Spinal cord (tissue), 10 donors: ENCODE results near the gene NUCB1. TPM values are rescaled to one million over a fixed set of nuclear protein-coding genes. Genes with fewer than 3 reads are reported as not detected.
A peak's percentile ranks its signal among the peaks of the same experiment; 100 is the strongest.
"Not testable (repeated sequence)": the region's sequence is repeated elsewhere in the genome, so short reads cannot be mapped to it uniquely, and the experiment has no call there.

Experiments used
- DNase-seq, 6 donors: peaks; one replicate each; pipeline versions ENCODE4 v3.0.0 to v3.0.0-alpha.2; 2013 to 2015; ENCODE audit warnings: low spot score in 6 of 6, low read depth in 4 of 6
- H3K27ac ChIP-seq: one replicate; pipeline ENCODE4 v1.5.1; 2013; ENCODE audit warnings: low read depth, low read length, control low read depth
- H3K27me3 ChIP-seq: one replicate; pipeline ENCODE4 v1.6.1; 2013; ENCODE audit warnings: low read length; ENCODE audit not compliant: control insufficient read depth, insufficient read depth
- H3K36me3 ChIP-seq: one replicate; pipeline ENCODE4 v1.6.1; 2013; ENCODE audit warnings: low read length; ENCODE audit not compliant: control insufficient read depth, insufficient read depth
- H3K4me1 ChIP-seq: one replicate; pipeline ENCODE4 v1.6.1; 2013; ENCODE audit warnings: low read length; ENCODE audit not compliant: control insufficient read depth, insufficient read depth
- H3K4me3 ChIP-seq: one replicate; pipeline ENCODE4 v1.5.1; 2013; ENCODE audit warnings: low read depth, low read length, control low read depth
- H3K9me3 ChIP-seq: one replicate; pipeline ENCODE4 v1.6.1; 2013; ENCODE audit warnings: low read length; ENCODE audit not compliant: control insufficient read depth, insufficient read depth
- WGBS: methylation state at CpG from one replicate; pipeline ENCODE4 v1.1.5; 2013; ENCODE audit warnings: missing lambda C conversion rate; ENCODE audit not compliant: insufficient coverage; 5-methylcytosine and 5-hydroxymethylcytosine counted together
- polyA plus RNA-seq, 2 donors: library from polyadenylated mRNA; unstranded; fragments of 120-200 nt; gene quantifications; one replicate each; pipeline ENCODE4 v1.2.1, GENCODE V29; 2013; ENCODE audit not compliant: insufficient read length in 2 of 2
- total RNA-seq, 2 donors: library from RNA; depleted of rRNA in 1 of 2; stranded (reverse); fragments of 120-200 nt in 1 of 2; fragments of >200 nt in 1 of 2; gene quantifications; one replicate each; pipeline versions ENCODE4 v1.2.3 to v1.2.4, GENCODE V29; 2013 to 2014
- donor health status: healthy.

NUCB1 gene
- total and polyA plus RNA-seq, 4 donors: 94.4 to 213 (median 158) TPM

DNA sequence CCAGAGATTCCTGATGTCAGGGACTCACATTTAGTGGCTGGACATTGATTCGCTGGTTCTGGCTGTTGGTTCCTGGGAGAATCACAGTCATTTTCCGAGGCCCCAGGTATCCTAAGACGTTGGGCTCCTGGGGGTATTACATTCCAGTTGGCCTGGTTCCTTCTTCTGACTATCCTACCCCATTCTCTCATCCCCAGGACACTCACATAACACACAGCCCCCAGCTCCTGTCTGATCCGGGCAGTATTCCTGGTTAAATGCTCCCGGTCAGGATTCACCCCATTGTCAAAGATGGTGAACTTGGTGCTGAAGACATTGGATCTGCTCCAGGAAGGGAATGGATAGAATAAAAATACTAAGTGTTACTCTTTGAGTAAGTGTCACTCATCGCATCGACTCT is 16.4 kb upstream of the NUCB1 start:
- no peaks in the 10 kb centered on the region for H3K9me3 ChIP-seq
- no peaks in the 10 kb centered on the region for H3K4me1 ChIP-seq
- no peak overlapping the region for H3K4me3 ChIP-seq
- no peaks in the 10 kb centered on the region for H3K27me3 ChIP-seq
- DNase-seq: no peak
- WGBS: 86% methylated on average over 5 of the region's 7 CpGs
- no peak overlapping the region for H3K27ac ChIP-seq
- H3K36me3 ChIP-seq: peaks cover 5% of the 10 kb centered on the region

DNA sequence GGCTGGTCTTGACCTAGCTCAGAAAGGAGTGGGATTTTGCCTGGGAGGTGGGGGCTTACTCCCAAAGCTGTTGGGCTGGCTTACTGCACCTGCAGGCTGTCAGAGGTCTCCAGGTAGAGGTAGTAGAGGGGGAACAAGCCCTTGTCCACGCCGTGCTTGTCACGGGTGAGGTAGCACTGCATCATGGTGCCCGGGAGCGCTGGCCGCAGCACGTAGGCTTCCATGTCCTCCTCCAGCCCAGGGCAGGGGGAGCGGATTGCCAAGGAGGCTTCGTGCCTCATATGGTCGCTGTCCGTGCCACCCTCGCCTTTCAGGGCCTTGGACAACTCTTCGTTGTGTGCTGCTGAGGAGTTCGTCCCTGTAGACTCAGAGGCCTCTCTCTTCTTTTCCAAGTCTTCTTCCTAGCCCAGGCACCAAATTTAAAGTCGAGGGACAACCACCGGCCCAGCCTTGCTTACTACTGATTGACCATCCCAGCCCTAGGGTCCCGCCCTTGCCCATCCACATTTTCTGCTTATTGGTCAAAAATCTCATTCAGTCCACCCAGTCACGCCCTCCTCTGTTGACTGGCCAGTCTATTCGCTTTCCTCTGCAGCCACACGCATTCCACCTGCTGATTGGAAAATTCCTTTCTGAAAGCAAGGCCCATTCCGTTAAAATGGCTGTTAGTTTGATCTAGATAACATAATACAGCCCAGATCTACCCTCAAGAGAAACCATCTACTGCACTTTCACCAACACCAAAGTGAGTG is 12.1 kb upstream of the NUCB1 start:
- Histone ChIP-seq H3K4me1 (no peaks in the 10 kb centered on the region), H3K9me3 (no peaks in the 10 kb centered on the region), H3K27ac (no peak overlapping the region), H3K4me3 (no peak overlapping the region), H3K36me3 (no peaks in the 10 kb centered on the region), H3K27me3 (no peaks in the 10 kb centered on the region)
- 89% methylated on average over 21 of the region's 21 CpGs for WGBS
- no peak for DNase-seq

DNA sequence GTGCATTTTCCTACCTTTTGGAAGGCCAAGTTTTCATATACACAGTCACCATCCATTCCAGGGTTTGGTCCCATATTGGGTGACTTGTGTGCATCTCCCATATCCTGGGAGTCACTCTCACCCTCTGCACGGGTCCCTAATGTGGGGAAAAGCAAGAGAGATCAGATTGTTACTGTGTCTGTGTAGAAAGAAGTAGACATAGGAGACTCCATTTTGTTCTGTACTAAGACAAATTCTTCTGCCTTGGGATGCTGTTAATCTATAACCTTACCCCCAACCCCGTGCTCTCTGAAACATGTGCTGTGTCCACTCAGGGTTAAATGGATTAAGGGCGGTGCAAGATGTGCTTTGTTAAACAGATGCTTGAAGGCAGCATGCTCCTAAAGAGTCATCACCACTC is 10.6 kb upstream of the NUCB1 start:
- H3K36me3 ChIP-seq, H3K27me3 ChIP-seq, H3K4me1 ChIP-seq, H3K4me3 ChIP-seq, H3K9me3 ChIP-seq, DNase-seq, H3K27ac ChIP-seq: not testable (repeated sequence)
- WGBS: no CpG with 5 or more reads among the region's 3 CpGs

DNA sequence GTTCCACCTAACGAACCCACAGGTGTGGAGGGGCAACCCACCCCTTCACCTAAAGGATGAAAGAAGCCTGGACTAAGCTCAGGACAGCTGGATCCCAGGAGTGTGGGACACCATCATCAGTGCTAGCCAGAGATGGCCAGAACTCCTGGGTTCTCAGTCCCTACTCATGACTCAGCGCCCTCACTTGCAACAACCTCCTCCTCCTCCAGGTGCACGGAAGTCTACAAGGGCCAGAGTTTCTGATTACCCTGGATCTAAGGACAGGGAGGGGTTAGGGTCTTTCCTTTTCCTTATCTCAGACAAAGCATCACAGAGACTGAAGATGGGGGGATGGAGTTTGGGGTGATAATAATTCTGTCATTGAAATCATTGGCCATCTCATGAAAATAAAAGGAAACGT is 9.6 kb upstream of the NUCB1 start:
- Histone ChIP-seq H3K4me3 (no peak overlapping the region), H3K4me1 (peaks cover 2% of the 10 kb centered on the region), H3K9me3 (no peaks in the 10 kb centered on the region), H3K27me3 (peaks cover 5% of the 10 kb centered on the region), H3K27ac (no peak overlapping the region), H3K36me3 (no peaks in the 10 kb centered on the region)
- no peak for DNase-seq
- WGBS: 89% methylated on average over 1 of the region's 4 CpGs

DNA sequence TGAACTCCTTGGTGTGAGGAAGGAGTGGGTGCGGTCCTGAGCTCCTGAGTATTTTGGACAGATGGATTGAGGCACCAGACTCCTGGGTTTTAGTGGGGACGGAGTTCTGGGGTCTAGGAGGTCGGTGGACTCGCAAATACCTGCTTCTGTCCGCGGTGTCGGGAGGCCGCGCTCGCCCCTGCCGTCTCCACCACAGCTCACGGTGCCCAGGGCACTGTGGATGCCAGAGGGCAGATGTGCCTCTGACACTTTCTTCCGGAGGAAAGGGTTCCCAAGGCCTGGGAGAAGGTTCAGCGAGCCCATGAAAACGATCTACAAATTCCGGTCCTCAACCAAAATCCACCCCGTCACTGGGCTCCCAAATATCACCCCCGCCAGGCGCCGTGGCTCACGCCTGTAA is 4.9 kb upstream of the NUCB1 start:
- Histone ChIP-seq H3K36me3 (no peaks in the 10 kb centered on the region), H3K9me3 (no peaks in the 10 kb centered on the region), H3K27ac (no peak overlapping the region), H3K4me1 (peaks cover 20% of the 10 kb centered on the region), H3K27me3 (peaks cover 7% of the 10 kb centered on the region), H3K4me3 (no peak overlapping the region)
- WGBS: 64% methylated on average over 17 of the region's 21 CpGs
- DNase-seq: no peak

DNA sequence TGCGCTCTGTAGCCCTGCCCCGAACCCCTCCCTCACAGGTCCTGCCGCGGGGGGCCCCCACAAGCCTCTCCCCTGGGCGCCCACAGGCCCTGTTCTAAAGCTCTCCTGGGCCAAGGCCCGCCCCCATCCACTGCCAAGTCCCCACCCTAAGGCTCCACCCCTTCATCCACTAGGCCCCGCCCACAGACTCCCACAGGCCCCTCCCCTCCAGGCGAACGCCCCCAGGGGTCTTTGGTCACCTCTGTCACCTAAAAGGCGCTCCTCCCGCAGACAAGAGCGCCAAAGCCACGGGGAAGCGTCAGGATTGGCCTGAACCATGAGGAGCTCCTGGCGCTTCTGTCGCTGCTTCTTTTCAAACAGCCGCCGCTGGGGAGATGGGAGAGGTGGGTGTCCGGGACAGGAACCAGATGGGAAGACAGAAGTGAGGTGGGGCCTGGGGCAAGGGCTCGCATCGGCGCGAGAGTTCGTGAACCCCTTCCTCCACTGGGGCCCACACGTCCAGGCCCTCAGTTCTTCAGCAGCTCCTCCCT is 3.9 kb upstream of the NUCB1 start:
- peak in 2 of 6 donors; percentile 64 to 74 for DNase-seq
- no peaks in the 10 kb centered on the region for H3K9me3 ChIP-seq
- 7% methylated on average over 17 of the region's 25 CpGs for WGBS
- peaks cover 28% of the 10 kb centered on the region for H3K4me1 ChIP-seq
- H3K27ac ChIP-seq: no peak overlapping the region
- peak overlapping the region; percentile 37 for H3K4me3 ChIP-seq
- H3K36me3 ChIP-seq: no peaks in the 10 kb centered on the region
- H3K27me3 ChIP-seq: peaks cover 7% of the 10 kb centered on the region

DNA sequence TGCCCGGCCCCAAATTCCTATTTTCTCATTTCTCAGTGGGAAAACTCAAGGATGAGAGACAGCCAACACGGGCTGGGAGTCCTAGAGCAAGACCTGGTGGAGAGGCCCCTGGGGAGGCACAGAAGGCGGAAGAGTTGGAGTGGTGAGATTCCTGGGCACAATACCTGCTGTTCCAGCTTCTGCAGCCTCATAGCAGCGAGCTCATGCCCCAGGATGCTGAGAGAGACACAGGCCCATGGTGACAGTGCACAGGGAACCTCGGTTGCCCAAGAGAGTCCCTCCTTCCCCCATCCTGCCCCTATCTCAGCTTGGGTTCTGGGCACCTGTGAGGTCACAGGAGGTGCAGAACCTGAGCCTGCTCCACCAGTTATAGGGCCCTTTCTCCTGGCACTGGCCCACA is 2.9 kb upstream of the NUCB1 start:
- Histone ChIP-seq H3K27ac (no peak overlapping the region), H3K36me3 (peaks cover 4% of the 10 kb centered on the region), H3K27me3 (peaks cover 7% of the 10 kb centered on the region), H3K4me3 (no peak overlapping the region), H3K4me1 (peaks cover 35% of the 10 kb centered on the region), H3K9me3 (no peaks in the 10 kb centered on the region)
- 78% methylated on average over 4 of the region's 5 CpGs for WGBS
- no peak for DNase-seq

DNA sequence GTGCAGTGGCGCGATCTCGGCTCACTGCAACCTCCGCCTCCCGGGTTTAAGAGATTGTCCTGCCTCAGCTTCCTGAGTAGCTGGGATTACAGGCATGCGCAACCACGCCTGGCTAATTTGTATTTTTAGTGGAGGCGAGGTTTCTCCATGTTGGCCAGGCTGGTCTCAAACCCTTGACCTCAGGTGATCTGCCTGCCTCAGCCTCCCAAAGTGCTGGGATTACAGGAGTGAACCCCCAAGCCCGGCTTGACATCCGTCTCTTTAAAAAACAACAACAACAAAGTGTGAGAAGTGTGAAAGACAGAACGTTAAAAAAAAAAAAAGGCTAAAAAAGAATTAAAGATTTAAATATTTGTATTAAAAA is 744 bp upstream of the NUCB1 start:
- not testable (repeated sequence) for H3K9me3 ChIP-seq, H3K27me3 ChIP-seq, DNase-seq
- Histone ChIP-seq H3K4me1 (peaks cover 35% of the 10 kb centered on the region), H3K27ac (peak overlapping the region; percentile 96), H3K36me3 (peaks cover 17% of the 10 kb centered on the region), H3K4me3 (peak overlapping the region; percentile 99)
- WGBS: 94% methylated on average over 8 of the region's 11 CpGs

DNA sequence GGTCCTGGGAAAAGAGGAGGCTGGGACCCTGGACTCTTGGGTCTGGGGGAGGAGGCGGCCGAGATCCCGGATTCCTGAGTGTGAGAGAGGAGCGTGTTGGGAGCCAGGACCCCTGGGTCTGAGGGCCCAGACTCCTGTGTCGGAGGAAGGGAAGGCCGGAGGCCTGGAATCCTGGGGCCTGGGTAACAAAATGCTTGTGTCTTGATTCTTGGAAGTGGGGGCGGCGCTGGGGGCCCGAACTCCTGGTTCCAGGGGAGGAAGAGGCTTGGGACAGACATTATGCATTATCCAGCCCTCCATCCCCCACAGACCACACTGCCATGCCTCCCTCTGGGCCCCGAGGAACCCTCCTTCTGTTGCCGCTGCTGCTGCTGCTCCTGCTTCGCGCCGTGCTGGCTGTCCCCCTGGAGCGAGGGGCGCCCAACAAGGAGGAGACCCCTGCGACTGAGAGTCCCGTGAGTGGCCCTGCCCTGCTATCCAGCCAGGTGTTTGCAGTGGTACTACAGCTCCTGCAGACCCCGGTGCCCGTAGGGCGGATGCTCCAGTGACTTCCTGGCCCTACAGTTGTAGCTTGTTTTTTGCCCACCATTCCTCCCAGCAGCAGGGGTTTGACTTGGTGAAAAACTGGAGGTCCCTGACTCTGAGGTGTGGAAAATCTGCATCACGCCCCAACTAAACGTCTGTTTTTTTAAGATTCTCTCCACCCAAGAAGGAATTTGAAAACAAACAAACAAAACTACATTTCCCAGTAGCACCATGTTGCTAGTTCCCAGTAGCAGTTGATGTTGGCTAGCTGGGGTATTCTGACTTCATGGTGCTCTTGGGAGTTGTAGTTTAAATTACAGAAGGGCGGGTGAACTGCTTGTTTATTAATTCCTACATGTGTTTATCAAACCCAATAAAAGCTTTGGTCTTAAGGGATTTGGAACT is 630 bp downstream of the NUCB1 start:
- DNase-seq: peak in 2 of 6 donors; percentile 37 to 57
- Histone ChIP-seq H3K36me3 (peaks cover 31% of the 10 kb centered on the region), H3K27me3 (peaks cover 1% of the 10 kb centered on the region), H3K4me3 (peak overlapping the region; percentile 99), H3K27ac (peak overlapping the region; percentile 96), H3K9me3 (no peaks in the 10 kb centered on the region), H3K4me1 (peaks cover 31% of the 10 kb centered on the region)
- 3% methylated on average over 17 of the region's 24 CpGs for WGBS
